Chondrocyte (in vitro differentiated cells): ENCODE measurements around the gene OSM. TPM values are rescaled to one million over a fixed set of nuclear protein-coding genes. Genes with fewer than 3 reads are reported as not detected.

ENCODE experiments used
- DNase-seq: peaks from one replicate; pipeline ENCODE4 v3.0.0; 2021; ENCODE audit warnings: mixed read lengths, low spot score
- H3K27ac Mint-ChIP-seq: one replicate; pipeline ENCODE4 v1.8.0; 2021; ENCODE audit warnings: mild to moderate bottlenecking, moderate library complexity, mixed read lengths; ENCODE audit not compliant: unreplicated experiment
- H3K27me3 Mint-ChIP-seq: 2 replicates; pipeline ENCODE4 v1.8.0; 2021; ENCODE audit warnings: low read depth, mixed read lengths
- H3K36me3 Mint-ChIP-seq: 2 replicates; pipeline ENCODE4 v1.8.0; 2021; ENCODE audit warnings: low read depth, mixed read lengths
- H3K4me1 Mint-ChIP-seq: 2 replicates; pipeline ENCODE4 v1.8.0; 2021; ENCODE audit warnings: low read depth, mild to moderate bottlenecking, mixed read lengths
- H3K4me3 Mint-ChIP-seq: one replicate; pipeline ENCODE4 v1.8.0; 2021; ENCODE audit warnings: mild to moderate bottlenecking, moderate library complexity, mixed read lengths; ENCODE audit not compliant: unreplicated experiment
- H3K9me3 Mint-ChIP-seq: 2 replicates; pipeline ENCODE4 v1.8.0; 2021; ENCODE audit warnings: low read depth, mixed read lengths
- total RNA-seq: library from RNA; stranded (reverse); gene quantifications from 3 replicates; pipeline ENCODE4 v1.2.1, GENCODE V29; 2021
- TF ChIP-seq, protein P1 (sequence below): fragments of 200-600 bp; sonication (generic); IDR thresholded peaks from 2 replicates; pipeline ENCODE4 v1.5.0; 2021; ENCODE audit warnings: antibody characterized with exemption, mild to moderate bottlenecking, moderate library complexity

Gene OSM
- total RNA-seq, 1 donor from 2014 or later: not detected

DNA sequence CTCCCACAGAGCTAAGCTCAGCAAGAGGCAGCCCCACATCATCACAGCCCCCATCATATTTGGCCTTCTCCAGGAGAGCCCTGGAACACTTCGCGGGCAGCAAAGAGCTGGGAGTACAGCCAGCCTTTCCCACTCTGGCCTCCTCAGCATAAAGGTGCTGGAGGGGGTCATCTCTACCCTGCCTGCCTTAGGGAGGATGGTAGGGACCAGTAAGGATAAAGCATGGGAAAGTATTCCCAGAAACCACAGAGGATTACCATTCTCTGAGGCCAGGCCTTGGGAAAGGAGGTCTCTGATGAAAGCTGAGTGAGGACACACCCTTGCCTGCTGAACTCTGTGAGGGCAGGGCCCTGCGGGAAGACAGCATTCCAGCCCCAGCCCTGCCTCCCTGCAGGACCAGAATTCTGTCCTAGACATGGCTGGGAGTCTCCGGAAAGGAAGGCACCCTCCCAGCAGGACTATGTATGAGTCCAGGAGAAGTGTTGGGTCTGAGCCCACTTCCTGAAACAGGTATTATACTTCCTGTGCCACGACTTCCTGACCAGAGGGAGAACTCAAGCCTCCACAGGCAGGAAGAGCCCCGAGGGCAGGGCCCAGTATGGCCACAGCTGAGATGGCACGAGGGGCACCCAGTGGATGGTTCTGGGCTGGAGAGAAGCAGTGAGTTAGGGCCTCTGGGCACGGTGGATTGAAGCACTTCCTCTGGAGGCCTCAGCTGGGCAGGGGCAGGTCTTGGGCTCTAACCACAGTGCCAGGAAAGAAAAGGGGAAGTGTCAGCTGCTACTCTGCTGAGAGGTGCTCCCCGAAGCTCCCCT, 35.6 kb upstream of the OSM start:
- H3K9me3 Mint-ChIP-seq: no peaks in the 10 kb centered on the region
- TF ChIP-seq, protein P1, sequence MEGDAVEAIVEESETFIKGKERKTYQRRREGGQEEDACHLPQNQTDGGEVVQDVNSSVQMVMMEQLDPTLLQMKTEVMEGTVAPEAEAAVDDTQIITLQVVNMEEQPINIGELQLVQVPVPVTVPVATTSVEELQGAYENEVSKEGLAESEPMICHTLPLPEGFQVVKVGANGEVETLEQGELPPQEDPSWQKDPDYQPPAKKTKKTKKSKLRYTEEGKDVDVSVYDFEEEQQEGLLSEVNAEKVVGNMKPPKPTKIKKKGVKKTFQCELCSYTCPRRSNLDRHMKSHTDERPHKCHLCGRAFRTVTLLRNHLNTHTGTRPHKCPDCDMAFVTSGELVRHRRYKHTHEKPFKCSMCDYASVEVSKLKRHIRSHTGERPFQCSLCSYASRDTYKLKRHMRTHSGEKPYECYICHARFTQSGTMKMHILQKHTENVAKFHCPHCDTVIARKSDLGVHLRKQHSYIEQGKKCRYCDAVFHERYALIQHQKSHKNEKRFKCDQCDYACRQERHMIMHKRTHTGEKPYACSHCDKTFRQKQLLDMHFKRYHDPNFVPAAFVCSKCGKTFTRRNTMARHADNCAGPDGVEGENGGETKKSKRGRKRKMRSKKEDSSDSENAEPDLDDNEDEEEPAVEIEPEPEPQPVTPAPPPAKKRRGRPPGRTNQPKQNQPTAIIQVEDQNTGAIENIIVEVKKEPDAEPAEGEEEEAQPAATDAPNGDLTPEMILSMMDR: no peak
- peaks cover 13% of the 10 kb centered on the region for H3K36me3 Mint-ChIP-seq
- H3K27ac Mint-ChIP-seq: peak overlapping the region; percentile 58
- H3K4me1 Mint-ChIP-seq: peaks cover 56% of the 10 kb centered on the region
- no peak overlapping the region for H3K4me3 Mint-ChIP-seq
- no peak for DNase-seq
- H3K27me3 Mint-ChIP-seq: no peaks in the 10 kb centered on the region

GRCh38 chr22:30299322-30299721, 32.7 kb upstream of the OSM start:
- TF ChIP-seq, protein P1: no peak
- Mint-ChIP-seq H3K27me3 (no peaks in the 10 kb centered on the region), H3K9me3 (no peaks in the 10 kb centered on the region), H3K4me1 (peaks cover 32% of the 10 kb centered on the region), H3K36me3 (peaks cover 14% of the 10 kb centered on the region), H3K4me3 (no peak overlapping the region), H3K27ac (no peak overlapping the region)
- DNase-seq: no peak

GRCh38 chr22:30297991-30298701, 31.5 kb upstream of the OSM start:
- TF ChIP-seq, protein P1: no peak
- Mint-ChIP-seq H3K27me3 (no peaks in the 10 kb centered on the region), H3K27ac (no peak overlapping the region), H3K4me3 (no peak overlapping the region), H3K36me3 (peaks cover 20% of the 10 kb centered on the region), H3K4me1 (peaks cover 22% of the 10 kb centered on the region), H3K9me3 (no peaks in the 10 kb centered on the region)
- DNase-seq: no peak

- DNase-seq: no peak
- peaks cover 15% of the 10 kb centered on the region for H3K4me1 Mint-ChIP-seq
- H3K27ac Mint-ChIP-seq: no peak overlapping the region
- peaks cover 23% of the 10 kb centered on the region for H3K36me3 Mint-ChIP-seq
- H3K9me3 Mint-ChIP-seq: no peaks in the 10 kb centered on the region
- TF ChIP-seq, protein P1: no peak
- no peaks in the 10 kb centered on the region for H3K27me3 Mint-ChIP-seq
- H3K4me3 Mint-ChIP-seq: no peak overlapping the region
Observed at GRCh38 chr22:30297276-30297990, 30.8 kb upstream of the OSM start.

GRCh38 chr22:30296833-30297232, 30.2 kb upstream of the OSM start:
- peaks cover 23% of the 10 kb centered on the region for H3K36me3 Mint-ChIP-seq
- H3K9me3 Mint-ChIP-seq: no peaks in the 10 kb centered on the region
- no peak overlapping the region for H3K27ac Mint-ChIP-seq
- no peak overlapping the region for H3K4me3 Mint-ChIP-seq
- no peak for DNase-seq
- H3K4me1 Mint-ChIP-seq: peaks cover 9% of the 10 kb centered on the region
- H3K27me3 Mint-ChIP-seq: no peaks in the 10 kb centered on the region
- TF ChIP-seq, protein P1: no peak
